ENCODE data around the gene DENND1A.
"Not testable (repeated sequence)": the region's sequence is repeated elsewhere in the genome, so short reads cannot be mapped to it uniquely, and the experiment has no call there.

The DENND1A gene

GRCh38 chr9:123398938-123399337, 531.0 kb downstream of the DENND1A start:
- DNase-seq: not testable (repeated sequence)

GRCh38 chr9:123397975-123398374, 532.0 kb downstream of the DENND1A start:
- peak; percentile 94 to 97 for DNase-seq

- DNase-seq: peak in 1 of 2 experiments; percentile 39
Observed at GRCh38 chr9:123395689-123396511, 534.0 kb downstream of the DENND1A start.

- peak; percentile 99 to 100 for DNase-seq
Observed at GRCh38 chr9:123395276-123395688, 534.6 kb downstream of the DENND1A start.

GRCh38 chr9:123394291-123395235, 535.4 kb downstream of the DENND1A start:
- DNase-seq: no peak

- no peak for DNase-seq
Observed at GRCh38 chr9:123392802-123393201, 537.1 kb downstream of the DENND1A start.

GRCh38 chr9:123391946-123392345, 538.0 kb downstream of the DENND1A start:
- no peak for DNase-seq

- DNase-seq: no peak
Observed at GRCh38 chr9:123391233-123391632, 538.7 kb downstream of the DENND1A start.

- peak; percentile 76 to 88 for DNase-seq
Observed at GRCh38 chr9:123390337-123391135, 539.4 kb downstream of the DENND1A start.

GRCh38 chr9:123389698-123390097, 540.2 kb downstream of the DENND1A start:
- DNase-seq: no peak

GRCh38 chr9:123389070-123389469, 540.9 kb downstream of the DENND1A start:
- no peak for DNase-seq

GRCh38 chr9:123387686-123388085, 542.2 kb downstream of the DENND1A start:
- no peak for DNase-seq

GRCh38 chr9:123383512-123384170, 546.3 kb downstream of the DENND1A start:
- no peak for DNase-seq

GRCh38 chr9:123382653-123383511, 547.0 kb downstream of the DENND1A start:
- no peak for DNase-seq

GRCh38 chr9:123380852-123381705, 548.8 kb downstream of the DENND1A start:
- no peak for DNase-seq

GRCh38 chr9:123378956-123379660, 550.8 kb downstream of the DENND1A start:
- no peak for DNase-seq

GRCh38 chr9:123378025-123378424, 551.9 kb downstream of the DENND1A start:
- DNase-seq: no peak

GRCh38 chr9:123377211-123377971, 552.5 kb downstream of the DENND1A start:
- no peak for DNase-seq

Measured in NCI-H524 (cell line).